IMR-90 (cell line): ENCODE measurements around the gene PARP6. TPM values are rescaled to one million over a fixed set of nuclear protein-coding genes. Genes with fewer than 3 reads are reported as not detected.

ENCODE experiments used
- ATAC-seq: fragments of 200-7000 bp; cut with Tn5 transposase; 2 replicates; pipeline ENCODE4 v1.9.1; 2020; ENCODE audit warnings: low read depth, mild to moderate bottlenecking, moderate library complexity
- BruUV-seq: library from RNA; stranded (reverse); fragments of 400-500 nt; replicated peaks from 2 replicates; lab custom pipeline; 2021; lab: Mats Ljungman, UMichigan
- CTCF ChIA-PET: fragments of 300-600 bp; formaldehyde crosslinking; extraction: SDS; loops from one replicate; lab custom pipeline; 2021; ENCODE audit warnings: antibody characterized with exemption; lab: Yijun Ruan, JAX
- POLR2A ChIA-PET: fragments of 300-600 bp; sonication (Branson Sonifier 250); formaldehyde crosslinking; loops from one replicate; lab custom pipeline; 2022; ENCODE audit warnings: antibody characterized with exemption; ENCODE audit not compliant: unreplicated experiment; lab: Charles Lee
- DNase-seq: peaks from one replicate; pipeline ENCODE4 v3.0.0; 2013
- H2AFZ ChIP-seq: replicated peaks from 2 replicates; pipeline ENCODE3; 2013; ENCODE audit warnings: low read length, mild to moderate bottlenecking; ENCODE audit not compliant: poor library complexity
- H2AK5ac ChIP-seq: 2 replicates; pipeline ENCODE4 v1.6.1; 2013; ENCODE audit warnings: low read depth, low read length, inconsistent platforms
- H2AK9ac ChIP-seq: replicated peaks from 2 replicates; pipeline ENCODE3; 2013; ENCODE audit warnings: mild to moderate bottlenecking, low read depth, low read length, moderate library complexity; ENCODE audit not compliant: poor library complexity
- H2BK120ac ChIP-seq: 2 replicates; pipeline ENCODE4 v1.6.1; 2013; ENCODE audit warnings: low read depth, low read length, inconsistent platforms
- H2BK15ac ChIP-seq: 3 replicates; pipeline ENCODE4 v1.6.1; 2013; ENCODE audit warnings: low read depth, low read length, inconsistent platforms
- H2BK20ac ChIP-seq: 2 replicates; pipeline ENCODE4 v1.6.1; 2013; ENCODE audit warnings: low read depth, mild to moderate bottlenecking, inconsistent platforms, low read length, moderate library complexity
- H2BK5ac ChIP-seq: 2 replicates; pipeline ENCODE4 v1.6.1; 2013; ENCODE audit warnings: mild to moderate bottlenecking, low read depth, low read length, inconsistent platforms; ENCODE audit not compliant: poor library complexity, severe bottlenecking
- H3K14ac ChIP-seq: replicated peaks from 2 replicates; pipeline ENCODE4 v1.6.1; 2013; ENCODE audit warnings: low read depth, low read length, inconsistent platforms
- H3K18ac ChIP-seq: 2 replicates; pipeline ENCODE4 v1.6.1; 2013; ENCODE audit warnings: low read depth, low read length, control low read depth
- H3K23ac ChIP-seq: 2 replicates; pipeline ENCODE4 v1.6.1; 2013; ENCODE audit warnings: low read depth, low read length, inconsistent platforms
- H3K27ac ChIP-seq: 2 replicates; pipeline ENCODE4 v1.5.1; 2013; ENCODE audit warnings: mild to moderate bottlenecking, control low read depth, low read length; ENCODE audit not compliant: insufficient read depth
- H3K27me3 ChIP-seq: 2 replicates; pipeline ENCODE4 v1.6.1; 2013; ENCODE audit warnings: low read length; ENCODE audit not compliant: control insufficient read depth, insufficient read depth
- H3K36me3 ChIP-seq: 2 replicates; pipeline ENCODE4 v1.6.1; 2013; ENCODE audit warnings: low read length, mixed read lengths; ENCODE audit not compliant: control insufficient read depth, insufficient read depth
- H3K4ac ChIP-seq: 2 replicates; pipeline ENCODE4 v1.6.1; 2013; ENCODE audit warnings: low read depth, low read length, inconsistent platforms
- H3K4me1 ChIP-seq: 2 replicates; pipeline ENCODE4 v1.6.1; 2013; ENCODE audit warnings: low read length, mixed read lengths; ENCODE audit not compliant: control insufficient read depth, insufficient read depth
- H3K4me2 ChIP-seq: 2 replicates; pipeline ENCODE4 v1.6.1; 2013; ENCODE audit warnings: low read depth, mild to moderate bottlenecking, control low read depth, low read length, moderate library complexity
- H3K4me3 ChIP-seq: 2 replicates; pipeline ENCODE4 v1.5.1; 2013; ENCODE audit warnings: low read depth, mild to moderate bottlenecking, control low read depth, low read length, moderate library complexity; ENCODE audit not compliant: insufficient read depth
- H3K56ac ChIP-seq: 2 replicates; pipeline ENCODE4 v1.6.1; 2013; ENCODE audit warnings: low read length, inconsistent platforms; ENCODE audit not compliant: insufficient read depth; ENCODE audit errors: extremely low read depth
- H3K79me1 ChIP-seq, 2 experiments: 2 replicates each; pipeline ENCODE4 v1.6.1; 2013; ENCODE audit warnings: low read length in 2 of 2, inconsistent platforms in 1 of 2, low read depth in 1 of 2
- H3K9ac ChIP-seq: 2 replicates; pipeline ENCODE4 v1.6.1; 2013; ENCODE audit warnings: low read depth, low read length, control low read depth
- H3K9me1 ChIP-seq: 2 replicates; pipeline ENCODE4 v1.6.1; 2013; ENCODE audit warnings: low read length, inconsistent platforms; ENCODE audit not compliant: insufficient read depth
- H3K9me3 ChIP-seq: 2 replicates; pipeline ENCODE4 v1.6.1; 2013; ENCODE audit warnings: low read length; ENCODE audit not compliant: control insufficient read depth, insufficient read depth
- H4K20me1 ChIP-seq: 2 replicates; pipeline ENCODE4 v1.6.1; 2013; ENCODE audit warnings: low read length, inconsistent platforms; ENCODE audit not compliant: insufficient read depth
- H4K5ac ChIP-seq: 2 replicates; pipeline ENCODE4 v1.6.1; 2013; ENCODE audit warnings: mild to moderate bottlenecking, low read depth, low read length, control low read depth
- H4K8ac ChIP-seq, 2 experiments: 2 replicates each; pipeline ENCODE4 v1.6.1; 2013; ENCODE audit warnings: low read depth in 2 of 2, low read length in 2 of 2, control low read depth in 1 of 2, inconsistent platforms in 1 of 2
- H4K91ac ChIP-seq: 2 replicates; pipeline ENCODE4 v1.6.1; 2013; ENCODE audit warnings: low read depth, low read length, inconsistent platforms; ENCODE audit not compliant: insufficient read depth
- CHD1 ChIP-seq: IDR thresholded peaks from 2 replicates; pipeline ENCODE4 v1.6.1; 2012; ENCODE audit warnings: low read depth, low read length, improper control_type of control experiment
- RFX5 ChIP-seq: IDR thresholded peaks from 2 replicates; pipeline ENCODE4 v1.8.0; 2012; ENCODE audit warnings: low read depth, mild to moderate bottlenecking, low read length, moderate library complexity
- WGBS, 2 experiments: methylation state at CpG; one replicate each; pipeline versions ENCODE4 v1.1.5 to v1.1.7; 2013; ENCODE audit warnings: missing lambda C conversion rate in 2 of 2; ENCODE audit not compliant: insufficient read length in 1 of 2; ENCODE audit errors: extremely low coverage in 2 of 2; 5-methylcytosine and 5-hydroxymethylcytosine counted together
- dilution Hi-C: fragments of 300-500 bp; cut with HindIII; formaldehyde crosslinking; loops from one replicate; pipeline ENCODE4 v1.14.3; 2018; ENCODE audit warnings: low sequenced_read_pairs; ENCODE audit not compliant: unreplicated experiment
- in situ Hi-C: fragments of 300-500 bp; cut with MboI; formaldehyde crosslinking; loops from 3 replicates; pipeline ENCODE4 v1.14.3; 2019; ENCODE audit warnings: low sequenced_read_pairs, inconsistent platforms, mixed read lengths
- intact Hi-C: fragments of 100-400 bp; cut with micrococcal nuclease; formaldehyde crosslinking; loops from 2 replicates; pipeline ENCODE4 v1.10.0; 2022
- polyA plus RNA-seq, 3 experiments: library from polyadenylated mRNA; depleted of rRNA; stranded (reverse); fragments of >200 nt; gene quantifications; 2 replicates each; pipeline ENCODE4 v1.2.3, GENCODE V29; 2012; ENCODE audit warnings: low replicate concordance in 1 of 3
- total RNA-seq: library from RNA; depleted of rRNA; stranded (reverse); fragments of >200 nt; gene quantifications from 2 replicates; pipeline ENCODE4 v1.2.3, GENCODE V29; 2012

Gene PARP6
- total and polyA plus RNA-seq, 2 of the 4 experiments (the other 2 are of a cell fraction), result 13.4 to 45.1 TPM

GRCh38 chr15:72289597-72290325 lies 17.4 kb upstream of the PARP6 start:
- Histone ChIP-seq H3K9me3 (peaks cover 2% of the 10 kb centered on the region; the same call in 1 of the 2 replicates), H3K23ac (no peak overlapping the region), H3K4ac (no peak overlapping the region), H4K8ac (no peak overlapping the region), H3K56ac (no peak overlapping the region), H4K20me1 (no peaks in the 10 kb centered on the region), H3K79me1 (no peaks in the 10 kb centered on the region), H3K27me3 (peaks cover 40% of the 10 kb centered on the region), H2AK5ac (no peak overlapping the region), H2BK15ac (no peak overlapping the region), H4K91ac (no peak overlapping the region), H2AK9ac (no peak overlapping the region), H2BK120ac (no peak overlapping the region), H4K5ac (no peak overlapping the region), H3K36me3 (no peaks in the 10 kb centered on the region), H3K27ac (no peak overlapping the region), H3K9ac (no peak overlapping the region), H3K14ac (no peak overlapping the region), H3K18ac (no peak overlapping the region), H2BK20ac (no peak overlapping the region), H2AFZ (no peak overlapping the region), H3K4me2 (no peak overlapping the region), H3K9me1 (no peaks in the 10 kb centered on the region), H2BK5ac (no peak overlapping the region), H3K4me1 (no peaks in the 10 kb centered on the region), H3K4me3 (no peak overlapping the region)
- POLR2A ChIA-PET, result no interaction called here
- intact Hi-C loops (no loop called here), dilution Hi-C loops (no loop called here), in situ Hi-C loops (no loop called here)
- no peak for DNase-seq
- no TSS peak for BruUV-seq
- TF ChIP-seq CHD1 (no peak), RFX5 (no peak)
- ATAC-seq, result no peak
- CTCF ChIA-PET, result no interaction called here
- WGBS, 2 experiments, result 75% methylated on average over 17 of the region's 52 CpGs; no CpG with 5 or more reads in 1 of the 2 experiments
